Vagina (tissue), 2 donors: ENCODE measurements around the gene PHOSPHO2. TPM values are rescaled to one million over a fixed set of nuclear protein-coding genes. Genes with fewer than 3 reads are reported as not detected.

Source experiments
- DNase-seq, 2 donors: peaks; one replicate each; pipeline ENCODE4 v3.0.0-alpha.2; 2017; ENCODE audit errors: extremely low spot score in 2 of 2
- H3K27ac ChIP-seq: fragments of 200-600 bp; sonication (generic); one replicate; pipeline ENCODE4 v1.5.1; 2019
- H3K27me3 ChIP-seq: fragments of 200-600 bp; sonication (generic); one replicate; pipeline ENCODE4 v1.5.1; 2019
- H3K36me3 ChIP-seq, 2 donors: fragments of 200-600 bp; sonication (generic); one replicate each; pipeline ENCODE4 v1.5.1; 2017 to 2019
- H3K4me1 ChIP-seq: fragments of 200-600 bp; sonication (generic); one replicate; pipeline ENCODE4 v1.5.1; 2019
- H3K4me3 ChIP-seq, 2 donors: fragments of 200-600 bp; sonication (generic); 1 replicate in 1 of 2; 2 replicates in 1 of 2; pipeline ENCODE4 v1.5.1; 2016 to 2019
- H3K9me3 ChIP-seq: fragments of 200-600 bp; sonication (generic); one replicate; pipeline ENCODE4 v1.5.1; 2019
- POLR2A ChIP-seq, 2 donors: fragments of 450-650 bp; IDR thresholded peaks; one replicate each; pipeline ENCODE4 v1.6.1; 2017; ENCODE audit warnings: antibody characterized with exemption in 2 of 2, mild to moderate bottlenecking in 2 of 2, moderate library complexity in 2 of 2
- POLR2AphosphoS5 ChIP-seq, 2 donors: sonication (generic); formaldehyde crosslinking; IDR thresholded peaks; one replicate each; pipeline ENCODE4 v1.9.0; 2017; ENCODE audit warnings: antibody characterized with exemption in 2 of 2, mild to moderate bottlenecking in 2 of 2, low read depth in 1 of 2; ENCODE audit not compliant: insufficient read depth in 1 of 2
- intact Hi-C: fragments of 100-400 bp; cut with DNase I; formaldehyde crosslinking; loops from one replicate; pipeline ENCODE4 v1.15.1; 2023
- total RNA-seq: library from RNA; depleted of rRNA; stranded (reverse); fragments of >200 nt; gene quantifications from one replicate; pipeline ENCODE4 v1.2.3, GENCODE V29; 2016
- TF ChIP-seq, protein P1 (sequence below), 3 experiments: fragments of 450-650 bp in 2 of 3; fragments of 200-600 bp in 1 of 3; sonication (generic) in 1 of 3; IDR thresholded peaks; one replicate each; pipeline ENCODE4 v1.5.1; 2017 to 2019; ENCODE audit warnings: antibody characterized with exemption in 3 of 3, mild to moderate bottlenecking in 2 of 3, moderate library complexity in 2 of 3

Gene PHOSPHO2
- total RNA-seq, 1 donor from 2014 or later, result 4.7 TPM

- peak overlapping the region; percentile 27 to 28 for H3K4me3 ChIP-seq
- H3K4me1 ChIP-seq, result peaks cover 26% of the 10 kb centered on the region
- H3K36me3 ChIP-seq, result no peaks in the 10 kb centered on the region
- H3K27me3 ChIP-seq, result no peaks in the 10 kb centered on the region
- H3K9me3 ChIP-seq, result no peaks in the 10 kb centered on the region
- no peak for DNase-seq
- intact Hi-C loops, result no loop called here
- no peak for TF ChIP-seq POLR2A (IDR thresholded peaks at IDR 0.05)
- TF ChIP-seq POLR2AphosphoS5 (IDR thresholded peaks at IDR 0.05; ENCODE audit: insufficient read depth in 1 of 2, low read depth in 1 of 2), result peak in 1 of 2 donors; percentile 40
- H3K27ac ChIP-seq, result peak overlapping the region; percentile 27
These were observed 21.3 kb downstream of the PHOSPHO2 start for GRCh38 chr2:169715379-169716237.

DNA sequence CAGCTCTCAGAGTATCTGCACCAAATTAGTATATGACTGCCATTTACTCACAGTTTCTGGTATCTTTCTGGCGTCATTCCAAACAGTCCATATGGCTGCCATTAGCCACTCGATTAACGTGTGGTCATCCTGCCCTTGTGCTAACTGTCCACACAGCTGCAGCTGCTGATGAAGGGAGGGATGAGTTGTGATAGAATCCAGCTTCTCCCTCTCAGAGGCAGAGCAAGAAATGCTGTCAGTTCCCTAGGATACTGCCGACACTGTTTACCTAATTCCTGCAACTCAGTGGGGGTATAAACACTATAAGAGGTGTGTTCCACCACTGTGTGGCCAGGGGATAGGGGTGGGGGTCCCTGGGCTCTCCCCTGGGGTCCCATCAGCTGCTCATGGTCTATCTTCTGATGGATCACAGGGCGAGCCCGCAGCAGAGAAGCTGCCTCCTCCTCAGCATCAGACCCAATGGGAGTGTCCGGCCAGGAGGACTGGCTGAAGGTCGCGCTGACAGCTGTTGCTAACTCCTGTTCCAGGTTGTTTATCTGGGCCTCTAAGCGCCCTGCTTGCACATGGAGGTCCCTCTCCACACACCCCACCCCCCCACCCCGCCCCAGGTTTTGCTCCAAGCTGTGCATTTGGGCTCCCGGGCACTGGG, 22.1 kb downstream of the PHOSPHO2 start:
- intact Hi-C loops, result no loop called here
- H3K27ac ChIP-seq, result peak overlapping the region; percentile 59
- no peaks in the 10 kb centered on the region for H3K36me3 ChIP-seq
- TF ChIP-seq POLR2AphosphoS5 (IDR thresholded peaks at IDR 0.05; ENCODE audit: insufficient read depth in 1 of 2, low read depth in 1 of 2) (no peak), POLR2A (IDR thresholded peaks at IDR 0.05) (no peak)
- TF ChIP-seq, protein P1, sequence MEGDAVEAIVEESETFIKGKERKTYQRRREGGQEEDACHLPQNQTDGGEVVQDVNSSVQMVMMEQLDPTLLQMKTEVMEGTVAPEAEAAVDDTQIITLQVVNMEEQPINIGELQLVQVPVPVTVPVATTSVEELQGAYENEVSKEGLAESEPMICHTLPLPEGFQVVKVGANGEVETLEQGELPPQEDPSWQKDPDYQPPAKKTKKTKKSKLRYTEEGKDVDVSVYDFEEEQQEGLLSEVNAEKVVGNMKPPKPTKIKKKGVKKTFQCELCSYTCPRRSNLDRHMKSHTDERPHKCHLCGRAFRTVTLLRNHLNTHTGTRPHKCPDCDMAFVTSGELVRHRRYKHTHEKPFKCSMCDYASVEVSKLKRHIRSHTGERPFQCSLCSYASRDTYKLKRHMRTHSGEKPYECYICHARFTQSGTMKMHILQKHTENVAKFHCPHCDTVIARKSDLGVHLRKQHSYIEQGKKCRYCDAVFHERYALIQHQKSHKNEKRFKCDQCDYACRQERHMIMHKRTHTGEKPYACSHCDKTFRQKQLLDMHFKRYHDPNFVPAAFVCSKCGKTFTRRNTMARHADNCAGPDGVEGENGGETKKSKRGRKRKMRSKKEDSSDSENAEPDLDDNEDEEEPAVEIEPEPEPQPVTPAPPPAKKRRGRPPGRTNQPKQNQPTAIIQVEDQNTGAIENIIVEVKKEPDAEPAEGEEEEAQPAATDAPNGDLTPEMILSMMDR (IDR thresholded peaks at IDR 0.05), result no peak
- no peaks in the 10 kb centered on the region for H3K27me3 ChIP-seq
- no peak for DNase-seq
- H3K4me3 ChIP-seq, result peak overlapping the region in 1 of 2 donors; percentile 27
- H3K4me1 ChIP-seq, result peaks cover 26% of the 10 kb centered on the region
- no peaks in the 10 kb centered on the region for H3K9me3 ChIP-seq

- Histone ChIP-seq H3K4me1 (peaks cover 26% of the 10 kb centered on the region), H3K9me3 (no peaks in the 10 kb centered on the region), H3K4me3 (no peak overlapping the region), H3K36me3 (no peaks in the 10 kb centered on the region), H3K27ac (peak overlapping the region; percentile 59), H3K27me3 (no peaks in the 10 kb centered on the region)
- intact Hi-C loops, result no loop called here
- no peak for DNase-seq
- no peak for TF ChIP-seq POLR2A (IDR thresholded peaks at IDR 0.05)
- TF ChIP-seq, protein P1 (IDR thresholded peaks at IDR 0.05), result no peak
- TF ChIP-seq POLR2AphosphoS5 (IDR thresholded peaks at IDR 0.05; ENCODE audit: insufficient read depth in 1 of 2, low read depth in 1 of 2), result no peak
These were observed 22.8 kb downstream of the PHOSPHO2 start for GRCh38 chr2:169716938-169717690.

GRCh38 chr2:169717691-169718063, 23.4 kb downstream of the PHOSPHO2 start:
- TF ChIP-seq POLR2A (IDR thresholded peaks at IDR 0.05), result no peak
- TF ChIP-seq, protein P1 (IDR thresholded peaks at IDR 0.05), result no peak
- no peak for TF ChIP-seq POLR2AphosphoS5 (IDR thresholded peaks at IDR 0.05; ENCODE audit: insufficient read depth in 1 of 2, low read depth in 1 of 2)
- Histone ChIP-seq H3K4me3 (no peak overlapping the region), H3K27me3 (no peaks in the 10 kb centered on the region), H3K27ac (peak overlapping the region; percentile 59), H3K36me3 (no peaks in the 10 kb centered on the region), H3K4me1 (peaks cover 26% of the 10 kb centered on the region), H3K9me3 (no peaks in the 10 kb centered on the region)
- intact Hi-C loops, result no loop called here
- no peak for DNase-seq

DNA sequence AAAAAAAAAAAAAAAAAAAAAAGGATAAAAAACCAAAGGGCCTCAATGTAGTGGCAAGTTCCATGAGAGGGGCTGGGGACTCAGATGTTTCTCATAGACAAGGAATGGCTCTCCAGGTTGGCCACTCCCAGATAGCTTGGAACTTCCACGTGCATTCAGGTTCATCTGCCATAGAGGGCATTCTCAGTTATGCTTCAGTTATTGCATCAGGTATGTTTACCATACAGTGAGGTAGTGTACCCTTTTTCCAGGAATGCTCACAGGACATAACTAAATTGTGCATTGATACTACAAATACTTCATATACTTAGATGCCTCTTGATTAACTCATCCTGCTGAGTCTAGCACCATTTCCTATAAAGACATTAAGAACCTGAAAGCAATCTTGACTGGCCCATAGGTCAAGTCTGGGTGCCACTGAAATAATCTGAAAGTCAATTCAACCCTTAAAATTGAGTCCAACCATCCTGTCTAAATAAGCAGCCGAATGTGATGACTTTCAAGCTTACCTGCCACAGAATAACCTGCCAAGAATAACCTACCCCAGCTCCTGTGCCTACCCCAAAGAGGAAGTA, 24.7 kb downstream of the PHOSPHO2 start:
- H3K27ac ChIP-seq, result no peak overlapping the region
- no peaks in the 10 kb centered on the region for H3K27me3 ChIP-seq
- no peaks in the 10 kb centered on the region for H3K9me3 ChIP-seq
- peaks cover 26% of the 10 kb centered on the region for H3K4me1 ChIP-seq
- H3K36me3 ChIP-seq, result no peaks in the 10 kb centered on the region
- no peak overlapping the region for H3K4me3 ChIP-seq
- TF ChIP-seq, protein P1 (IDR thresholded peaks at IDR 0.05), result no peak
- TF ChIP-seq POLR2A (IDR thresholded peaks at IDR 0.05) (no peak), POLR2AphosphoS5 (IDR thresholded peaks at IDR 0.05; ENCODE audit: insufficient read depth in 1 of 2, low read depth in 1 of 2) (no peak)
- intact Hi-C loops, result no loop called here
- no peak for DNase-seq
